Large intestine (tissue), 3 donors: ENCODE results near the gene SLC34A3. TPM values are rescaled to one million over a fixed set of nuclear protein-coding genes. Genes with fewer than 3 reads are reported as not detected.

ENCODE experiments used
- DNase-seq, 2 donors: peaks; one replicate each; pipeline versions ENCODE4 v3.0.0 to v3.0.0-alpha.2; 2013
- H3K27ac ChIP-seq: one replicate; pipeline ENCODE4 v1.5.1; 2013; ENCODE audit warnings: low read length
- H3K27me3 ChIP-seq: 2 replicates; pipeline ENCODE4 v1.6.1; 2013; ENCODE audit warnings: low read length; ENCODE audit not compliant: control insufficient read depth, insufficient read depth
- H3K36me3 ChIP-seq: 2 replicates; pipeline ENCODE4 v1.6.1; 2013; ENCODE audit warnings: low read length; ENCODE audit not compliant: control insufficient read depth, insufficient read depth
- H3K4me1 ChIP-seq: one replicate; pipeline ENCODE4 v1.6.1; 2013; ENCODE audit warnings: low read length; ENCODE audit not compliant: control insufficient read depth, insufficient read depth
- H3K4me3 ChIP-seq: one replicate; pipeline ENCODE4 v1.5.1; 2013; ENCODE audit warnings: low read length
- H3K9me3 ChIP-seq: one replicate; pipeline ENCODE4 v1.6.1; 2013; ENCODE audit warnings: mild to moderate bottlenecking, low read depth, low read length, moderate library complexity; ENCODE audit not compliant: control insufficient read depth
- WGBS: methylation state at CpG from one replicate; pipeline ENCODE4 v1.1.5; 2013; ENCODE audit warnings: low lambda C conversion rate; ENCODE audit not compliant: insufficient coverage; 5-methylcytosine and 5-hydroxymethylcytosine counted together
- polyA plus RNA-seq: library from polyadenylated mRNA; unstranded; fragments of 120-200 nt; gene quantifications from one replicate; pipeline ENCODE4 v1.2.1, GENCODE V29; 2013

Gene SLC34A3
- polyA plus RNA-seq, 1 donor = 36.9 TPM

GRCh38 chr9:137229903-137230704, 597 bp upstream of the SLC34A3 start:
- H3K36me3 ChIP-seq = peaks cover 18% of the 10 kb centered on the region
- peaks cover 25% of the 10 kb centered on the region for H3K9me3 ChIP-seq
- H3K4me1 ChIP-seq = peaks cover 79% of the 10 kb centered on the region
- H3K27ac ChIP-seq = peak overlapping the region; percentile 91
- WGBS = no CpG with 5 or more reads among the region's 31 CpGs
- peak overlapping the region; percentile 21 for H3K4me3 ChIP-seq
- no peaks in the 10 kb centered on the region for H3K27me3 ChIP-seq
- DNase-seq = peak; percentile 83 to 92

- no CpG with 5 or more reads among the region's 23 CpGs for WGBS
- Histone ChIP-seq H3K27ac (peak overlapping the region; percentile 91), H3K9me3 (peaks cover 32% of the 10 kb centered on the region), H3K4me1 (peaks cover 70% of the 10 kb centered on the region), H3K36me3 (peaks cover 18% of the 10 kb centered on the region), H3K4me3 (peak overlapping the region; percentile 20), H3K27me3 (no peaks in the 10 kb centered on the region)
- peak in 1 of 2 donors; percentile 27 for DNase-seq
Observed at GRCh38 chr9:137231372-137232039, 805 bp downstream of the SLC34A3 start.

- H3K27me3 ChIP-seq = no peaks in the 10 kb centered on the region
- H3K4me3 ChIP-seq = peak overlapping the region; percentile 20
- peaks cover 70% of the 10 kb centered on the region for H3K4me1 ChIP-seq
- H3K9me3 ChIP-seq = peaks cover 32% of the 10 kb centered on the region
- peaks cover 18% of the 10 kb centered on the region for H3K36me3 ChIP-seq
- no CpG with 5 or more reads among the region's 10 CpGs for WGBS
- peak in 1 of 2 donors; percentile 30 for DNase-seq
- H3K27ac ChIP-seq = peak overlapping the region; percentile 91
Observed at GRCh38 chr9:137232101-137232500, 1.4 kb downstream of the SLC34A3 start.

- no peaks in the 10 kb centered on the region for H3K27me3 ChIP-seq
Observed at GRCh38 chr9:137232510-137232909, 1.8 kb downstream of the SLC34A3 start.

GRCh38 chr9:137233143-137233980, 2.7 kb downstream of the SLC34A3 start:
- WGBS = no CpG with 5 or more reads among the region's 40 CpGs
- Histone ChIP-seq H3K36me3 (peaks cover 18% of the 10 kb centered on the region), H3K4me1 (peaks cover 72% of the 10 kb centered on the region), H3K4me3 (peak overlapping the region; percentile 43), H3K27me3 (no peaks in the 10 kb centered on the region), H3K9me3 (peaks cover 28% of the 10 kb centered on the region), H3K27ac (peak overlapping the region; percentile 40)
- DNase-seq = peak in 1 of 2 donors; percentile 41

More at GRCh38 chr9:137232510-137232909, 1.8 kb downstream of the SLC34A3 start:
- peak overlapping the region; percentile 91 for H3K27ac ChIP-seq
- peak overlapping the region; percentile 20 for H3K4me3 ChIP-seq
- H3K9me3 ChIP-seq = peaks cover 32% of the 10 kb centered on the region
- no peak for DNase-seq
- H3K4me1 ChIP-seq = peaks cover 70% of the 10 kb centered on the region
- H3K36me3 ChIP-seq = peaks cover 18% of the 10 kb centered on the region
- no CpG with 5 or more reads among the region's 24 CpGs for WGBS

- WGBS = no CpG with 5 or more reads among the region's 40 CpGs
- Histone ChIP-seq H3K4me3 (peak overlapping the region; percentile 80), H3K27ac (peak overlapping the region; percentile 95), H3K4me1 (peaks cover 72% of the 10 kb centered on the region), H3K9me3 (peaks cover 24% of the 10 kb centered on the region), H3K36me3 (peaks cover 18% of the 10 kb centered on the region), H3K27me3 (no peaks in the 10 kb centered on the region)
- peak in 1 of 2 donors; percentile 48 for DNase-seq
Observed at GRCh38 chr9:137234055-137234697, 3.5 kb downstream of the SLC34A3 start.

GRCh38 chr9:137234758-137235423, 4.2 kb downstream of the SLC34A3 start:
- H3K27me3 ChIP-seq = no peaks in the 10 kb centered on the region
- H3K4me3 ChIP-seq = peak overlapping the region; percentile 80
- H3K4me1 ChIP-seq = peaks cover 71% of the 10 kb centered on the region

GRCh38 chr9:137235424-137236237, 4.9 kb downstream of the SLC34A3 start:
- H3K27me3 ChIP-seq = no peaks in the 10 kb centered on the region

More at GRCh38 chr9:137234758-137235423, 4.2 kb downstream of the SLC34A3 start:
- Histone ChIP-seq H3K36me3 (peaks cover 18% of the 10 kb centered on the region), H3K27ac (peak overlapping the region; percentile 95), H3K9me3 (peaks cover 24% of the 10 kb centered on the region)
- peak in 1 of 2 donors; percentile 28 for DNase-seq
- WGBS = no CpG with 5 or more reads among the region's 18 CpGs

More at GRCh38 chr9:137235424-137236237, 4.9 kb downstream of the SLC34A3 start:
- no CpG with 5 or more reads among the region's 35 CpGs for WGBS
- peaks cover 18% of the 10 kb centered on the region for H3K36me3 ChIP-seq
- peak in 1 of 2 donors; percentile 68 for DNase-seq
- H3K4me1 ChIP-seq = peaks cover 63% of the 10 kb centered on the region
- peak overlapping the region; percentile 80 for H3K4me3 ChIP-seq
- peak overlapping the region; percentile 95 for H3K27ac ChIP-seq
- H3K9me3 ChIP-seq = peaks cover 24% of the 10 kb centered on the region
